ENCODE measurements around the gene TNS3.

GRCh38 chr7:47338026-47338425, 243.9 kb downstream of the TNS3 start:
- no peak for TF ChIP-seq POLR2A (IDR thresholded peaks at IDR 0.05)
- TF ChIP-seq CTCF (IDR thresholded peaks at IDR 0.05), result no peak

Data from uterus (tissue), 2 donors.